Measurements from ENCODE around the gene ZNF684. TPM values are rescaled to one million over a fixed set of nuclear protein-coding genes. Genes with fewer than 3 reads are reported as not detected.
"Not testable (repeated sequence)": the region's sequence is repeated elsewhere in the genome, so short reads cannot be mapped to it uniquely, and the experiment has no call there.

ZNF684 gene
- 1 to 10 TPM; 1.3 to 1.7 TPM for total RNA-seq
- polyA plus RNA-seq (2013, experiment 1 of 2), result 2.9 TPM
- 3.2 TPM for polyA plus RNA-seq (2013, experiment 2 of 2)
- 2.0 to 12.7 (median 6.2) reads per million in 172 experiments for total RNA-seq

DNA sequence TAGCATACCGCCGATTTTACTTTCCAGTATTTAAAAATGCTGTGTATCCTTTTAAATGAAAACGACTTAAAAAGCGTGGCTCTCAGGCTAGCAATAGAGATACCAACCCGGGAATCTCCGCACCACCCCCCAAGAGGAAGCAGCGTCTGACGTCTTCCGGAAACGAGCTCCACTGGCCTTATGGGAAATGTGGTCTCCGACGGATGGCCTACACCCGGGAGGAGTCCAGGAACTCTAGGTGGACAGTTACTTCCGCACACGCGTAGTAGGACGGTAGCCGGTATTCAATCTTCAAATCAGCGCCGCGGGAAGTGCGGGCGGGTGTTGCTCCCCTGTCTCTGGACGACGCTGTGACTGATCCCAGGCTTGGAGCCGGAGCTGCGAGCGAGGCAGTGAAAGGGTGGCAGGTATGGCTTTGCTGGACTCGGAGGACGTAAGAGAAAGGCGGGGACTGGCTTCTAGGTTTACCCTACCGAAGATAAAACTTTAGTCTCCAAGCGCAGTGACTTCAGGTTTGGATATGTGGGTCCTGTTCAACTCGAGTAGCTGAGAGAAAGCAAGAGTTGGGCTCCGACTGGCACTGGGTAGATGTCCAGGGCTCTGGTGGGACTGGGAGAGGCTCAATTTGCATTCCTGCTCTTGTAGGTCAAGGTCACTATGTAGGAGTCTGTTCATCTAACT lies at the start of gene ZNF684:
TSS of gene ZNF684 (plus strand) at position 257 of the 681 bp plus-strand sequence. CDS start 1,530 bp downstream, outside the sequence.
- POLR2A ChIA-PET, result interaction anchor here (0.6 to 2.8 kb wide), 13 partner anchors 23 to 672 kb away, joined by 3 to 13 read pairs (median 4); partner anchors contain the start of genes CITED4, EXO5, NFYC and ZFP69

GRCh38 chr1:40495315-40495903 lies 36.0 kb upstream of the ZNF684 start:
- intact Hi-C loops (cut with DNase I, micrococcal nuclease), result no loop called here
- Histone ChIP-seq H3K36me3 (ENCODE audit: insufficient read depth, low read length) (peaks cover 41% of the 10 kb centered on the region), H3K4me3 (ENCODE audit: low read length) (no peak overlapping the region), H3K4me1 (ENCODE audit: insufficient read depth, low read length) (no peaks in the 10 kb centered on the region), H3K9me3 (ENCODE audit: control insufficient read depth in 1 of 2, insufficient read depth in 1 of 2, low read length in 2 of 2) (peaks cover 46 to 81% of the 10 kb centered on the region in 2 experiments), H3K27me3 (ENCODE audit: control insufficient read depth in 1 of 2, insufficient read depth in 2 of 2, low read length in 2 of 2) (no peaks in the 10 kb centered on the region), H3K27ac (ENCODE audit: low read depth in 1 of 2, low read length in 2 of 2) (no peak overlapping the region)
- TF ChIP-seq, protein P1, sequence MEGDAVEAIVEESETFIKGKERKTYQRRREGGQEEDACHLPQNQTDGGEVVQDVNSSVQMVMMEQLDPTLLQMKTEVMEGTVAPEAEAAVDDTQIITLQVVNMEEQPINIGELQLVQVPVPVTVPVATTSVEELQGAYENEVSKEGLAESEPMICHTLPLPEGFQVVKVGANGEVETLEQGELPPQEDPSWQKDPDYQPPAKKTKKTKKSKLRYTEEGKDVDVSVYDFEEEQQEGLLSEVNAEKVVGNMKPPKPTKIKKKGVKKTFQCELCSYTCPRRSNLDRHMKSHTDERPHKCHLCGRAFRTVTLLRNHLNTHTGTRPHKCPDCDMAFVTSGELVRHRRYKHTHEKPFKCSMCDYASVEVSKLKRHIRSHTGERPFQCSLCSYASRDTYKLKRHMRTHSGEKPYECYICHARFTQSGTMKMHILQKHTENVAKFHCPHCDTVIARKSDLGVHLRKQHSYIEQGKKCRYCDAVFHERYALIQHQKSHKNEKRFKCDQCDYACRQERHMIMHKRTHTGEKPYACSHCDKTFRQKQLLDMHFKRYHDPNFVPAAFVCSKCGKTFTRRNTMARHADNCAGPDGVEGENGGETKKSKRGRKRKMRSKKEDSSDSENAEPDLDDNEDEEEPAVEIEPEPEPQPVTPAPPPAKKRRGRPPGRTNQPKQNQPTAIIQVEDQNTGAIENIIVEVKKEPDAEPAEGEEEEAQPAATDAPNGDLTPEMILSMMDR (IDR thresholded peaks at IDR 0.05), result no peak
- H3K4me1 Mint-ChIP-seq (ENCODE audit: low read depth), result no peaks in the 10 kb centered on the region
- no peak for DNase-seq
- no peak for ATAC-seq (ENCODE audit: poor library complexity)
- H3K27me3 Mint-ChIP-seq, result no peaks in the 10 kb centered on the region
- ChIA-PET POLR2A (no interaction called here), CTCF (no interaction called here)
- H3K4me3 Mint-ChIP-seq, result no peak overlapping the region
- H3K27ac Mint-ChIP-seq, result no peak overlapping the region
- peaks cover 87% of the 10 kb centered on the region for H3K36me3 Mint-ChIP-seq (ENCODE audit: low read depth)
- H3K9me3 Mint-ChIP-seq, result peaks cover 30% of the 10 kb centered on the region

More for the DNA sequence above, at the start of gene ZNF684:
- H3K9me3 ChIP-seq (ENCODE audit: control insufficient read depth in 1 of 2, insufficient read depth in 1 of 2, low read length in 2 of 2), result peaks cover 0 to 5% of the 10 kb centered on the region in 2 experiments
- peaks cover 22% of the 10 kb centered on the region for H3K36me3 Mint-ChIP-seq (ENCODE audit: low read depth)
- H3K4me1 ChIP-seq (ENCODE audit: insufficient read depth, low read length), result peaks cover 12% of the 10 kb centered on the region
- intact Hi-C loops (cut with DNase I, micrococcal nuclease), result loop anchor here in 1 of 2 experiments (2.0 to 5.0 kb wide), 7 partner anchors 23 to 649 kb away; partner anchors contain the start of genes CAP1, EXO5, RIMS3 and TRIT1
- H3K4me1 Mint-ChIP-seq (ENCODE audit: low read depth), result peaks cover 28% of the 10 kb centered on the region
- peak within 1 kb of the TSS; percentile 80 for H3K4me3 ChIP-seq (ENCODE audit: low read length)
- peaks cover 4% of the 10 kb centered on the region for H3K36me3 ChIP-seq (ENCODE audit: insufficient read depth, low read length)
- DNase-seq (peak; percentile 65 to 96 (median 77)), ATAC-seq (ENCODE audit: poor library complexity) (peak; percentile 94)
- no peaks in the 10 kb centered on the region for H3K27me3 ChIP-seq (ENCODE audit: control insufficient read depth in 1 of 2, insufficient read depth in 2 of 2, low read length in 2 of 2)
- H3K27ac ChIP-seq (ENCODE audit: low read depth in 1 of 2, low read length in 2 of 2), result peak within 1 kb of the TSS; percentile 69 to 71
- H3K4me3 Mint-ChIP-seq, result peak within 1 kb of the TSS; percentile 95
- peak within 1 kb of the TSS; percentile 78 for H3K27ac Mint-ChIP-seq
- H3K27me3 Mint-ChIP-seq, result peaks cover 7% of the 10 kb centered on the region
- TF ChIP-seq, protein P1 (IDR thresholded peaks at IDR 0.05), result no peak
- H3K9me3 Mint-ChIP-seq, result peaks cover 3% of the 10 kb centered on the region
- CTCF ChIA-PET, result interaction anchor here (1.0 to 3.0 kb wide), 6 partner anchors 20 to 388 kb away, joined by 3 to 10 read pairs (median 4); partner anchors contain the start of genes EXO5 and ZFP69B

GRCh38 chr1:40502651-40503050 lies 28.8 kb upstream of the ZNF684 start:
- peaks cover 58 to 63% of the 10 kb centered on the region in 2 experiments for H3K9me3 ChIP-seq (ENCODE audit: control insufficient read depth in 1 of 2, insufficient read depth in 1 of 2, low read length in 2 of 2)
- H3K4me3 ChIP-seq (ENCODE audit: low read length); DNase-seq; H3K27ac ChIP-seq (ENCODE audit: low read depth in 1 of 2, low read length in 2 of 2); H3K4me1 Mint-ChIP-seq (ENCODE audit: low read depth); H3K27ac Mint-ChIP-seq; H3K4me1 ChIP-seq (ENCODE audit: insufficient read depth, low read length); ATAC-seq (ENCODE audit: poor library complexity); H3K4me3 Mint-ChIP-seq; H3K27me3 ChIP-seq (ENCODE audit: control insufficient read depth in 1 of 2, insufficient read depth in 2 of 2, low read length in 2 of 2); intact Hi-C loops (cut with DNase I, micrococcal nuclease); CTCF ChIA-PET; H3K27me3 Mint-ChIP-seq; H3K36me3 ChIP-seq (ENCODE audit: insufficient read depth, low read length); POLR2A ChIA-PET: not testable (repeated sequence)
- Mint-ChIP-seq H3K9me3 (peaks cover 26% of the 10 kb centered on the region), H3K36me3 (ENCODE audit: low read depth) (peaks cover 87% of the 10 kb centered on the region)

Measured in CD4-positive, alpha-beta T cell (primary cell).